ENCODE measurements around the gene MEX3B.
"Not testable (repeated sequence)": the region's sequence is repeated elsewhere in the genome, so short reads cannot be mapped to it uniquely, and the experiment has no call there.

DNA sequence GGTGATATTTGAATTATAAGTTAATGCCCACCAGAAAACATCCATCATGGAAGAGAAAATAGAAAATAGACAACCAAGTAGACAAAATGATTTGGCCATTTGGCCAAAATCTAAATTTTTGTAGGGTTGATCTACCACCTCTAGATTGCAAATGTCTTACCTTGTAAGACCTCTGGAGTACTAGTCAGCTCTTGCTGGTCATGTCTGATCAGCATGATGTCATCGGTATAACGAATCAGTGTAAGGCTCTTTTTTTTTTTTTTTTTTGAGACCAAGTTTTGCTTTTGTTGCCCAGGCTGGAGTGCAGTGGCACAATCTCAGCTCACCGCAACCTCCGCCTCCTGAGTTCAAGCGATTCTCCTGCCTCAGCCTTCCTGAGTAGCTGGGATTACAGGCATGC is 17.7 kb downstream of the MEX3B start:
- TF ChIP-seq, protein P1, sequence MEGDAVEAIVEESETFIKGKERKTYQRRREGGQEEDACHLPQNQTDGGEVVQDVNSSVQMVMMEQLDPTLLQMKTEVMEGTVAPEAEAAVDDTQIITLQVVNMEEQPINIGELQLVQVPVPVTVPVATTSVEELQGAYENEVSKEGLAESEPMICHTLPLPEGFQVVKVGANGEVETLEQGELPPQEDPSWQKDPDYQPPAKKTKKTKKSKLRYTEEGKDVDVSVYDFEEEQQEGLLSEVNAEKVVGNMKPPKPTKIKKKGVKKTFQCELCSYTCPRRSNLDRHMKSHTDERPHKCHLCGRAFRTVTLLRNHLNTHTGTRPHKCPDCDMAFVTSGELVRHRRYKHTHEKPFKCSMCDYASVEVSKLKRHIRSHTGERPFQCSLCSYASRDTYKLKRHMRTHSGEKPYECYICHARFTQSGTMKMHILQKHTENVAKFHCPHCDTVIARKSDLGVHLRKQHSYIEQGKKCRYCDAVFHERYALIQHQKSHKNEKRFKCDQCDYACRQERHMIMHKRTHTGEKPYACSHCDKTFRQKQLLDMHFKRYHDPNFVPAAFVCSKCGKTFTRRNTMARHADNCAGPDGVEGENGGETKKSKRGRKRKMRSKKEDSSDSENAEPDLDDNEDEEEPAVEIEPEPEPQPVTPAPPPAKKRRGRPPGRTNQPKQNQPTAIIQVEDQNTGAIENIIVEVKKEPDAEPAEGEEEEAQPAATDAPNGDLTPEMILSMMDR (IDR thresholded peaks at IDR 0.05; ENCODE audit: low read depth, low read length, poor library complexity, severe bottlenecking), result not testable (repeated sequence)
- TF ChIP-seq EZH2phosphoT487 (IDR thresholded peaks at IDR 0.05; ENCODE audit: borderline replicate concordance, low read length), result not testable (repeated sequence)

All from DOHH2 (cell line).